EH (cell line): ENCODE results near the gene GRID1.
A peak's percentile ranks its signal among the peaks of the same experiment; 100 is the strongest.
"Not testable (repeated sequence)": the region's sequence is repeated elsewhere in the genome, so short reads cannot be mapped to it uniquely, and the experiment has no call there.

Experiments
- DNase-seq: peaks from one replicate; pipeline ENCODE4 v3.0.0-alpha.2; 2015; ENCODE audit warnings: low read depth

Gene GRID1

GRCh38 chr10:85868627-85869499, 497.7 kb downstream of the GRID1 start:
- no peak for DNase-seq

- DNase-seq = peak; percentile 1
These were observed 501.6 kb downstream of the GRID1 start for GRCh38 chr10:85864868-85865526.

GRCh38 chr10:85864173-85864549, 502.4 kb downstream of the GRID1 start:
- DNase-seq = no peak

- DNase-seq = no peak
These were observed 503.1 kb downstream of the GRID1 start for GRCh38 chr10:85863301-85864172.

- no peak for DNase-seq
These were observed 503.8 kb downstream of the GRID1 start for GRCh38 chr10:85862771-85863170.

- DNase-seq = no peak
These were observed 504.9 kb downstream of the GRID1 start for GRCh38 chr10:85861513-85862197.

GRCh38 chr10:85859859-85860258, 506.7 kb downstream of the GRID1 start:
- DNase-seq = no peak

GRCh38 chr10:85858776-85859515, 507.6 kb downstream of the GRID1 start:
- DNase-seq = peak; percentile 7

- no peak for DNase-seq
These were observed 508.8 kb downstream of the GRID1 start for GRCh38 chr10:85857791-85858190.

- no peak for DNase-seq
These were observed 509.3 kb downstream of the GRID1 start for GRCh38 chr10:85857305-85857704.

GRCh38 chr10:85851934-85852333, 514.7 kb downstream of the GRID1 start:
- no peak for DNase-seq

- DNase-seq = peak; percentile 68
These were observed 515.3 kb downstream of the GRID1 start for GRCh38 chr10:85851325-85851724.

GRCh38 chr10:85850736-85851135, 515.9 kb downstream of the GRID1 start:
- DNase-seq = no peak

GRCh38 chr10:85849315-85849714, 517.3 kb downstream of the GRID1 start:
- DNase-seq = no peak

- no peak for DNase-seq
These were observed 517.8 kb downstream of the GRID1 start for GRCh38 chr10:85848756-85849155.

- no peak for DNase-seq
These were observed 519.5 kb downstream of the GRID1 start for GRCh38 chr10:85847085-85847484.

GRCh38 chr10:85838660-85839059, 527.9 kb downstream of the GRID1 start:
- DNase-seq = not testable (repeated sequence)

GRCh38 chr10:85832988-85833387, 533.6 kb downstream of the GRID1 start:
- no peak for DNase-seq

GRCh38 chr10:85831422-85831821, 535.2 kb downstream of the GRID1 start:
- DNase-seq = no peak

- no peak for DNase-seq
These were observed 540.2 kb downstream of the GRID1 start for GRCh38 chr10:85826377-85826776.

GRCh38 chr10:85811405-85811804, 555.2 kb downstream of the GRID1 start:
- no peak for DNase-seq
